ENCODE measurements around the gene FIGNL2. TPM values are rescaled to one million over a fixed set of nuclear protein-coding genes. Genes with fewer than 3 reads are reported as not detected.

Gene FIGNL2
- total RNA-seq, 4 donors from 2014 or later = 0.07 to 0.25 TPM; not detected in 2

DNA sequence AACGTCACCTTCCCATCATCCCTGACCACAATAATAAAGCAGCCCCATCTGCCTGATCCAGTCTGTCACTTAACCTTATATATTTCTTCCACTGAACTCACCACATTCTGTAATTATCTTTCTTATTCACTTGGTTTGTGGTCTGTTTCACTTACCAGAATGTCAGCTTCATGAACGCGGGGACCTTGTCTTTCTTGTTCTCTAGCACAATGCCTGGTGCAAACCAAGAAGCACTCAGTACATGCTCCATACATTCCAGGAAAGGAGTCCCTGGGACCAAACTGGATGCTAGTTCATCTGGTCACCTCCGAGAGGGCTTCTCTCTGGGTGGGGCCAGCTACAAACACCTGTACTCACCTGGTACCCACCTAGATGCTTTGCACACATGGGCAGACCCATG, 22.0 kb upstream of the FIGNL2 start:
- TF ChIP-seq, protein P1, sequence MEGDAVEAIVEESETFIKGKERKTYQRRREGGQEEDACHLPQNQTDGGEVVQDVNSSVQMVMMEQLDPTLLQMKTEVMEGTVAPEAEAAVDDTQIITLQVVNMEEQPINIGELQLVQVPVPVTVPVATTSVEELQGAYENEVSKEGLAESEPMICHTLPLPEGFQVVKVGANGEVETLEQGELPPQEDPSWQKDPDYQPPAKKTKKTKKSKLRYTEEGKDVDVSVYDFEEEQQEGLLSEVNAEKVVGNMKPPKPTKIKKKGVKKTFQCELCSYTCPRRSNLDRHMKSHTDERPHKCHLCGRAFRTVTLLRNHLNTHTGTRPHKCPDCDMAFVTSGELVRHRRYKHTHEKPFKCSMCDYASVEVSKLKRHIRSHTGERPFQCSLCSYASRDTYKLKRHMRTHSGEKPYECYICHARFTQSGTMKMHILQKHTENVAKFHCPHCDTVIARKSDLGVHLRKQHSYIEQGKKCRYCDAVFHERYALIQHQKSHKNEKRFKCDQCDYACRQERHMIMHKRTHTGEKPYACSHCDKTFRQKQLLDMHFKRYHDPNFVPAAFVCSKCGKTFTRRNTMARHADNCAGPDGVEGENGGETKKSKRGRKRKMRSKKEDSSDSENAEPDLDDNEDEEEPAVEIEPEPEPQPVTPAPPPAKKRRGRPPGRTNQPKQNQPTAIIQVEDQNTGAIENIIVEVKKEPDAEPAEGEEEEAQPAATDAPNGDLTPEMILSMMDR (IDR thresholded peaks at IDR 0.05 in 4 of 5, conservative IDR thresholded peaks at IDR 0.05 in 1 of 5) = no peak
- no peak for TF ChIP-seq POLR2A (IDR thresholded peaks at IDR 0.05)
- Histone ChIP-seq H3K27ac (no peak overlapping the region), H3K4me1 (peaks cover 0 to 7% of the 10 kb centered on the region in 2 donors), H3K4me3 (no peak overlapping the region), H3K27me3 (peaks cover 7 to 22% (median 8%) of the 10 kb centered on the region in 3 donors), H3K9me3 (no peaks in the 10 kb centered on the region), H3K36me3 (no peaks in the 10 kb centered on the region)
- intact Hi-C loops (cut with DNase I; ENCODE audit: low total_unique reads) = no loop called here
- ATAC-seq (no peak), DNase-seq (no peak)
- in situ Hi-C loops (cut with MboI; ENCODE audit: low sequenced_read_pairs in 4 of 4) = no loop called here

DNA sequence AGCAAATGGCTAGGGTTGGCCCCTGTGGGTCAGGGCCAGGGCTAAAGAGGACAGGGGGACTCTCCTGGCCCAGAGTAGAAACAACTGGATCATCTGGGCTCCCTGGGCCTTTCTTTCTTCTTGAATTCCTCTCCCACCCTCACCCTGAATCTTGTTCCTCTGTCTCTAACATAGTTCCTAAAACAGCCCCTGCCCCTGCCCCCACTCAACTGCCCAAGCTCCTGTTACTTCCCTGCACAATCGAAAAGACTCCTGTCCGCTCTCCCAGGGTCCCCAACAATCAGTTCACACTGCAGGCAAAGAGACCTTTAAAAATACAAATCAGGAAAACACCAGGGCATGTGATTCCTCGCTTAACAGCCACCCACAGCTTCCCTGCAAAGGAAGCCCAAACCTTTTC, 21.4 kb upstream of the FIGNL2 start:
- in situ Hi-C loops (cut with MboI; ENCODE audit: low sequenced_read_pairs in 4 of 4) = no loop called here
- Histone ChIP-seq H3K27ac (no peak overlapping the region), H3K9me3 (no peaks in the 10 kb centered on the region), H3K27me3 (peaks cover 7 to 22% (median 8%) of the 10 kb centered on the region in 3 donors), H3K36me3 (no peaks in the 10 kb centered on the region), H3K4me1 (peaks cover 0 to 7% of the 10 kb centered on the region in 2 donors), H3K4me3 (peak overlapping the region in 1 of 4 donors; percentile 65)
- TF ChIP-seq POLR2A (IDR thresholded peaks at IDR 0.05) = no peak
- TF ChIP-seq, protein P1 (IDR thresholded peaks at IDR 0.05 in 4 of 5, conservative IDR thresholded peaks at IDR 0.05 in 1 of 5) = no peak
- no peak for DNase-seq
- intact Hi-C loops (cut with DNase I; ENCODE audit: low total_unique reads) = no loop called here
- ATAC-seq = no peak

DNA sequence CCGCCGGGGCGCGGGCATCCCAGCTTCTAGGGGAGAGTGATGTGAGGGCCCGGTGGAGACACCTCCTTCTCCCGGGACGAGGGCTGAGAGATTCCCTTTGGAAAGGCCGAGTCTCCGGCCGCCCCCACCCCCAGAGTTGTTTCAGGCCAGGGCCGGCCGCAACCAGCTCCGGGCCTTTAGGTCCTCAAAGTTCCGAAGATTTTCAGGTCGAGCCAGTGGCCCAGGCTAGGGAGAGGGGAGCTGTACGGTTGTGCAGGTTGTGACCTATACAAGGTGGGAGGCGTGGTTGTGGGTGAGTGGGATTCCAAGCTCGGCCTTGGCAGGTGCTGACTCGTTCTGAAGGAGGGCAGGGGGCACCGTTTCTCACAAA, 21.0 kb upstream of the FIGNL2 start:
- in situ Hi-C loops (cut with MboI; ENCODE audit: low sequenced_read_pairs in 4 of 4) = no loop called here
- H3K4me3 ChIP-seq = peak overlapping the region; percentile 42 to 65 (median 50)
- no peak for ATAC-seq
- TF ChIP-seq POLR2A (IDR thresholded peaks at IDR 0.05) = no peak
- TF ChIP-seq, protein P1 (IDR thresholded peaks at IDR 0.05 in 4 of 5, conservative IDR thresholded peaks at IDR 0.05 in 1 of 5) = no peak
- peaks cover 8 to 23% (median 10%) of the 10 kb centered on the region in 3 donors for H3K27me3 ChIP-seq
- no peak overlapping the region for H3K27ac ChIP-seq
- H3K9me3 ChIP-seq = no peaks in the 10 kb centered on the region
- intact Hi-C loops (cut with DNase I; ENCODE audit: low total_unique reads) = no loop called here
- DNase-seq = no peak
- peaks cover 0 to 8% of the 10 kb centered on the region in 2 donors for H3K4me1 ChIP-seq
- H3K36me3 ChIP-seq = no peaks in the 10 kb centered on the region

DNA sequence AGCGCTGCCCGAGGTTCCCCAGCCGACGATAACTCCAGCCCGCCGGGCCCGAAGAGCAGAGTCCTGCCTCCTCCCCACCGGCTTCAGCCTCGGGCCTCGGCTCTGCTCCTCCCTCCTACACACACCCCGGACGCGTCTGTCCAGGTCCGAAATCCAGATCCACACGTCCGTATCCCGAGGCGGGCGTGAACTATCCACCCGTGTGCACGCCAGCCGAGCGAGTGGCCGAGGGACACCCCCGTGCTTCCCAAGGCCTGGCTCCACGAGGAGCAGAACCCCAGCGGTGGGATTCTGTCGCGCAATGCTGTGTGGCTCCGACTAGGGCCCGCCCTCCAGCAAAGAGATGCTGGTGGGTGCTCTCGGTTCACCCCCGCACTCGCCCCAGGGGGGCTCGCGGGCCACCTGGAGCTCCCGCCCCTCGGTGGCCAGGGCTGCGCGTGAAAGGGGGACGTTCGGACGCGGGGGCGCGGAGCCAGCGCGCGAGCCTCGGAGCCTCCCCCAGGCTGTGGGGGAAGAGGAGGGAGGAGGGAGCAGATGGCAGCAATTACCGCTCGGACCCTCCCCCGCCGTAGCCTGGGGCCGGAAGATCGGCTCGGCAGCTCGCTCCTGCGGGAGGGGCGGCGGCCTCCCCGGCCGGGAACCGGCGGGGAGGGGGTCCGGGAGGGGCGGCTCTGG, 20.4 kb upstream of the FIGNL2 start:
- Histone ChIP-seq H3K4me1 (peaks cover 0 to 13% of the 10 kb centered on the region in 2 donors), H3K4me3 (peak overlapping the region; percentile 42 to 65 (median 50)), H3K36me3 (no peaks in the 10 kb centered on the region), H3K9me3 (no peaks in the 10 kb centered on the region), H3K27me3 (peaks cover 10 to 28% (median 16%) of the 10 kb centered on the region in 3 donors), H3K27ac (no peak overlapping the region)
- no peak for TF ChIP-seq POLR2A (IDR thresholded peaks at IDR 0.05)
- TF ChIP-seq, protein P1 (IDR thresholded peaks at IDR 0.05 in 4 of 5, conservative IDR thresholded peaks at IDR 0.05 in 1 of 5) = no peak
- intact Hi-C loops (cut with DNase I; ENCODE audit: low total_unique reads) = no loop called here
- ATAC-seq (no peak), DNase-seq (no peak)
- in situ Hi-C loops (cut with MboI; ENCODE audit: low sequenced_read_pairs in 4 of 4) = no loop called here
